K562 (cell line): ENCODE data around the gene CFAP410. TPM values are rescaled to one million over a fixed set of nuclear protein-coding genes. Genes with fewer than 3 reads are reported as not detected.

Experiments
- CBFA2T2 ChIP-seq: fragments of 450-650 bp; conservative IDR thresholded peaks from 2 replicates; pipeline ENCODE4 v1.6.1; 2017; ENCODE audit warnings: mild to moderate bottlenecking
- CBX3 ChIP-seq, 2 experiments: IDR thresholded peaks; 1 replicate in 1 of 2; 2 replicates in 1 of 2; pipeline ENCODE4 v1.6.1; 2012; ENCODE audit warnings: inconsistent platforms in 2 of 2, low read length in 2 of 2, borderline replicate concordance in 1 of 2, control low read depth in 1 of 2
- CTBP1 ChIP-seq: fragments of 450-650 bp; IDR thresholded peaks from 2 replicates; pipeline ENCODE4 v1.6.1; 2016; ENCODE audit warnings: borderline replicate concordance
- NBN ChIP-seq: fragments of 450-650 bp; IDR thresholded peaks from 2 replicates; pipeline ENCODE4 v1.6.1; 2016; ENCODE audit warnings: low read depth, mild to moderate bottlenecking
- NFE2L1 ChIP-seq: fragments of 450-650 bp; IDR thresholded peaks from 2 replicates; pipeline ENCODE4 v1.6.1; 2016; ENCODE audit warnings: missing genetic modification characterization, low read depth, mild to moderate bottlenecking, missing compliant biosample characterization, moderate library complexity, borderline replicate concordance
- NFXL1 ChIP-seq: fragments of 450-650 bp; formaldehyde crosslinking; IDR thresholded peaks from 2 replicates; pipeline ENCODE4 v1.4.0; 2021; ENCODE audit warnings: mild to moderate bottlenecking
- PHF8 ChIP-seq: fragments of 200-600 bp; sonication (generic); IDR thresholded peaks from 2 replicates; pipeline ENCODE4 v1.6.1; 2012; ENCODE audit warnings: mixed run types, mild to moderate bottlenecking, inconsistent platforms, low read length, moderate library complexity, borderline replicate concordance
- SIN3B ChIP-seq: fragments of 450-650 bp; IDR thresholded peaks from 2 replicates; pipeline ENCODE4 v1.6.1; 2017; ENCODE audit warnings: low read depth, mild to moderate bottlenecking, moderate library complexity
- SMARCA4 ChIP-seq: fragments of 450-650 bp; IDR thresholded peaks from 2 replicates; pipeline ENCODE4 v1.6.1; 2016
- SRSF7 ChIP-seq: fragments of 200-400 bp; formaldehyde crosslinking; optimal IDR thresholded peaks from 2 replicates; pipeline ENCODE3; 2017; ENCODE audit warnings: mild to moderate bottlenecking, low read depth, low read length
- polyA plus RNA-seq, 8 experiments: library from polyadenylated mRNA; depleted of rRNA in 4 of 8; stranded (reverse) in 5 of 8; unstranded in 3 of 8; fragments of >200 nt; fragmentation: Nextera tagmentation in 2 of 8; fragmentation: Illumina TruSeq in 1 of 8; extraction: Ambion mirVana in 2 of 8; extraction: Trizol in 1 of 8; gene quantifications; 2 replicates each; pipeline versions ENCODE4 v1.2.1 to v1.2.3, GENCODE V29; 2011 to 2014; ENCODE audit warnings: inconsistent platforms in 1 of 8, missing spikeins in 1 of 8
- total RNA-seq, 7 experiments: library from RNA; depleted of rRNA in 6 of 7; stranded (reverse); fragments of >200 nt in 6 of 7; fragmentation: Illumina TruSeq in 2 of 7; extraction: Trizol in 2 of 7; gene quantifications; 2 replicates each; pipeline versions ENCODE4 v1.2.1 to v1.2.3, GENCODE V29; 2011 to 2021; ENCODE audit warnings: low replicate concordance in 1 of 7
- TF ChIP-seq, protein P1 (sequence below): fragments of 250-450 bp; sonication (Bioruptor Pico); IDR thresholded peaks from 2 replicates; pipeline ENCODE4 v1.9.0; 2021; ENCODE audit warnings: mild to moderate bottlenecking, inconsistent platforms
- TF ChIP-seq, protein P2 (sequence below): IDR thresholded peaks from 3 replicates; pipeline ENCODE4 v1.6.1; 2011; ENCODE audit warnings: borderline replicate concordance, mild to moderate bottlenecking; ENCODE audit not compliant: insufficient read length, insufficient read depth

The CFAP410 gene
- total and polyA plus RNA-seq, 9 of the 15 experiments (the other 6 are each of a cell fraction or from before 2014, with no cell fraction given): 0.07 to 17.3 (median 2.3) TPM

DNA sequence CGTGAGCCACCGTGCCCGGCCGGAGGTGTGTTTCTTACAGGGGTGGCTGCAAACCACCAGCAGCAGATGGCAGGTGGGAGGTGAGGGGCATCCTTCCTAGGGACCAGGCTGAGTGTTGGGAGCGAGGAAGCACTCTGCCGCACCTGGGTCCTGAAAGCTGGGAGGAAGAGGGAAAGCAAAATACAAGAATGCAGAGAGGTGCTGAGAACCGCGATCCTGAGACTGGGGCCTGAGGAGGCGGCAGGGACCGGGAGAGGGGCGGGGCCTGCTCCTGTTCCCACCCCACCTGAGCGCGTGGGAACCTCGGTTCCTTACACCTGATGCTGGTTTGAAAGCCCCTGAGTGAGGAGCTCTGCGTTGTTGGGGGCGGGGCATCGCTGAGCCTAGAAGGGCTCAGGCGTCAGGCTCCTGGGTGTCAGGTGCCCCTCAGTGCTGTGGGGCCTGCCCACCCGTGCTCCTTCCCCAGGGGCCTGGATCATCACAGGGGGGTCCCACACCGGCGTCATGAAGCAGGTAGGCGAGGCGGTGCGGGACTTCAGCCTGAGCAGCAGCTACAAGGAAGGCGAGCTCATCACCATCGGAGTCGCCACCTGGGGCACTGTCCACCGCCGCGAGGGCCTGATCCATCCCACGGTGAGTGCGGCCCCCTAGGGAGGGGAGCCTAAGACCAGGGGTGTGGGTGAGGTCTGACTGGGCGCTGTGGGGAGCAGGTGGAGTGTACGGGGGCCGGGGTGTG, 29.7 kb upstream of the CFAP410 start (continued):
- TF ChIP-seq NFE2L1 (tag): no peak
- no peak for TF ChIP-seq PHF8
- TF ChIP-seq CBX3 (IDR thresholded peaks at IDR 0.05; ENCODE audit: borderline replicate concordance in 1 of 2, low read length in 2 of 2): no peak
- TF ChIP-seq SIN3B: no peak
- no peak for TF ChIP-seq SRSF7
- TF ChIP-seq NBN: no peak
- TF ChIP-seq, protein P1, sequence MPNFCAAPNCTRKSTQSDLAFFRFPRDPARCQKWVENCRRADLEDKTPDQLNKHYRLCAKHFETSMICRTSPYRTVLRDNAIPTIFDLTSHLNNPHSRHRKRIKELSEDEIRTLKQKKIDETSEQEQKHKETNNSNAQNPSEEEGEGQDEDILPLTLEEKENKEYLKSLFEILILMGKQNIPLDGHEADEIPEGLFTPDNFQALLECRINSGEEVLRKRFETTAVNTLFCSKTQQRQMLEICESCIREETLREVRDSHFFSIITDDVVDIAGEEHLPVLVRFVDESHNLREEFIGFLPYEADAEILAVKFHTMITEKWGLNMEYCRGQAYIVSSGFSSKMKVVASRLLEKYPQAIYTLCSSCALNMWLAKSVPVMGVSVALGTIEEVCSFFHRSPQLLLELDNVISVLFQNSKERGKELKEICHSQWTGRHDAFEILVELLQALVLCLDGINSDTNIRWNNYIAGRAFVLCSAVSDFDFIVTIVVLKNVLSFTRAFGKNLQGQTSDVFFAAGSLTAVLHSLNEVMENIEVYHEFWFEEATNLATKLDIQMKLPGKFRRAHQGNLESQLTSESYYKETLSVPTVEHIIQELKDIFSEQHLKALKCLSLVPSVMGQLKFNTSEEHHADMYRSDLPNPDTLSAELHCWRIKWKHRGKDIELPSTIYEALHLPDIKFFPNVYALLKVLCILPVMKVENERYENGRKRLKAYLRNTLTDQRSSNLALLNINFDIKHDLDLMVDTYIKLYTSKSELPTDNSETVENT (CRISPR knock-in tag): no peak
- no peak for TF ChIP-seq CBFA2T2
- TF ChIP-seq NFXL1 (CRISPR knock-in tag): no peak
- TF ChIP-seq, protein P2, sequence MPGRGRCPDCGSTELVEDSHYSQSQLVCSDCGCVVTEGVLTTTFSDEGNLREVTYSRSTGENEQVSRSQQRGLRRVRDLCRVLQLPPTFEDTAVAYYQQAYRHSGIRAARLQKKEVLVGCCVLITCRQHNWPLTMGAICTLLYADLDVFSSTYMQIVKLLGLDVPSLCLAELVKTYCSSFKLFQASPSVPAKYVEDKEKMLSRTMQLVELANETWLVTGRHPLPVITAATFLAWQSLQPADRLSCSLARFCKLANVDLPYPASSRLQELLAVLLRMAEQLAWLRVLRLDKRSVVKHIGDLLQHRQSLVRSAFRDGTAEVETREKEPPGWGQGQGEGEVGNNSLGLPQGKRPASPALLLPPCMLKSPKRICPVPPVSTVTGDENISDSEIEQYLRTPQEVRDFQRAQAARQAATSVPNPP: no peak
- TF ChIP-seq SMARCA4: no peak
- no peak for TF ChIP-seq CTBP1
